HG03108 (cell line): ENCODE measurements around the gene WDR46.

Experiments used
- ATAC-seq: cut with Tn5 transposase; IDR thresholded peaks from one replicate; pipeline ENCODE4 v1.9.1; 2021; ENCODE audit warnings: moderate library complexity; ENCODE audit not compliant: unreplicated experiment

WDR46 gene

GRCh38 chr6:33288921-33289783 is at the start of gene WDR46, which contains the start of gene PFDN6:
WDR46 (minus strand) TSS chr6:33289239; CDS start chr6:33289170, 69 bp downstream.
PFDN6 (plus strand) TSS chr6:33289601; CDS start chr6:33289857, 256 bp downstream.
- ATAC-seq, result peak; percentile 74

GRCh38 chr6:33336495-33336894 is 47.5 kb upstream of the WDR46 start:
- no peak for ATAC-seq

GRCh38 chr6:33335916-33336315 is 46.9 kb upstream of the WDR46 start:
- ATAC-seq, result no peak

- ATAC-seq, result no peak
Measured at GRCh38 chr6:33333666-33334065, 44.6 kb upstream of the WDR46 start.

GRCh38 chr6:33330736-33331135 is 41.7 kb upstream of the WDR46 start:
- ATAC-seq, result no peak

GRCh38 chr6:33329058-33329457 is 40.0 kb upstream of the WDR46 start:
- ATAC-seq, result no peak

- ATAC-seq, result no peak
Measured at GRCh38 chr6:33324125-33324524, 35.1 kb upstream of the WDR46 start.

GRCh38 chr6:33323623-33323948 is 34.5 kb upstream of the WDR46 start:
- no peak for ATAC-seq

GRCh38 chr6:33321227-33321626 is 32.2 kb upstream of the WDR46 start:
- no peak for ATAC-seq

GRCh38 chr6:33320315-33321181 is 31.5 kb upstream of the WDR46 start:
- ATAC-seq, result no peak

- no peak for ATAC-seq
Measured at GRCh38 chr6:33319939-33320314, 30.9 kb upstream of the WDR46 start.

GRCh38 chr6:33318426-33319073 is 29.5 kb upstream of the WDR46 start:
- no peak for ATAC-seq

GRCh38 chr6:33317669-33318425 is 28.8 kb upstream of the WDR46 start, which contains the start of gene ZBTB22:
ZBTB22 (minus strand) TSS chr6:33317744; CDS start chr6:33316916, 828 bp downstream.
- peak; percentile 38 for ATAC-seq

- ATAC-seq, result no peak
Measured at GRCh38 chr6:33317419-33317668, 28.3 kb upstream of the WDR46 start.

GRCh38 chr6:33316603-33317418 is 27.8 kb upstream of the WDR46 start:
- ATAC-seq, result no peak

GRCh38 chr6:33315793-33316602 is 27.0 kb upstream of the WDR46 start:
- no peak for ATAC-seq

- ATAC-seq, result no peak
Measured at GRCh38 chr6:33314943-33315792, 26.1 kb upstream of the WDR46 start.

- ATAC-seq, result no peak
Measured at GRCh38 chr6:33314515-33314942, 25.5 kb upstream of the WDR46 start.
